ENCODE measurements around the gene SBF2. TPM values are rescaled to one million over a fixed set of nuclear protein-coding genes. Genes with fewer than 3 reads are reported as not detected.

Gene SBF2
- total RNA-seq, 4 donors from 2014 or later: 52.8 to 87.9 (median 62.4) TPM

- Histone ChIP-seq H3K36me3 (no peaks in the 10 kb centered on the region), H3K27ac (no peak overlapping the region), H3K27me3 (no peaks in the 10 kb centered on the region), H3K9me3 (no peaks in the 10 kb centered on the region), H3K4me1 (peaks cover 0 to 11% (median 0%) of the 10 kb centered on the region in 3 donors), H3K4me3 (no peak overlapping the region)
- 79 to 86% methylated on average over 2 of the region's 2 CpGs for whole genome bisulfite sequencing, 2 donors (ENCODE audit: low coverage in 1 of 2)
- TF ChIP-seq CTCF (IDR thresholded peaks at IDR 0.05) (no peak), POLR2A (IDR thresholded peaks at IDR 0.05) (no peak), EP300 (IDR thresholded peaks at IDR 0.05) (no peak), POLR2AphosphoS5 (IDR thresholded peaks at IDR 0.05) (no peak)
- no peak for ATAC-seq
These were observed 415.1 kb downstream of the SBF2 start for GRCh38 chr11:9878936-9879335.

GRCh38 chr11:9876331-9876730 lies 417.7 kb downstream of the SBF2 start:
- H3K4me1 ChIP-seq: peaks cover 0 to 11% (median 0%) of the 10 kb centered on the region in 3 donors
- ATAC-seq: no peak
- H3K36me3 ChIP-seq: peaks cover 0 to 7% of the 10 kb centered on the region in 2 donors
- H3K9me3 ChIP-seq: no peaks in the 10 kb centered on the region
- H3K27ac ChIP-seq: no peak overlapping the region
- no peaks in the 10 kb centered on the region for H3K27me3 ChIP-seq
- no peak overlapping the region for H3K4me3 ChIP-seq
- WGBS, 2 donors (ENCODE audit: low coverage in 1 of 2): 78 to 90% methylated on average over 5 of the region's 5 CpGs
- no peak for TF ChIP-seq EP300 (IDR thresholded peaks at IDR 0.05)
- no peak for TF ChIP-seq POLR2A (IDR thresholded peaks at IDR 0.05)
- TF ChIP-seq POLR2AphosphoS5 (IDR thresholded peaks at IDR 0.05): no peak
- TF ChIP-seq CTCF (IDR thresholded peaks at IDR 0.05): no peak

- ATAC-seq: no peak
- peaks cover 0 to 11% (median 0%) of the 10 kb centered on the region in 3 donors for H3K4me1 ChIP-seq
- peak overlapping the region in 1 of 4 donors; percentile 1 for H3K27ac ChIP-seq
- TF ChIP-seq EP300 (IDR thresholded peaks at IDR 0.05): no peak
- no peak for TF ChIP-seq POLR2AphosphoS5 (IDR thresholded peaks at IDR 0.05)
- H3K4me3 ChIP-seq: no peak overlapping the region
- 23% methylated on average over 6 of the region's 6 CpGs for WGBS, 2 donors (ENCODE audit: low coverage in 1 of 2)
- H3K36me3 ChIP-seq: peaks cover 0 to 7% of the 10 kb centered on the region in 2 donors
- no peaks in the 10 kb centered on the region for H3K27me3 ChIP-seq
- H3K9me3 ChIP-seq: no peaks in the 10 kb centered on the region
These were observed 418.2 kb downstream of the SBF2 start for GRCh38 chr11:9875862-9876261.

GRCh38 chr11:9875399-9875798 lies 418.6 kb downstream of the SBF2 start:
- no peak overlapping the region for H3K4me3 ChIP-seq
- peak overlapping the region in 1 of 4 donors; percentile 1 for H3K27ac ChIP-seq
- peaks cover 0 to 10% of the 10 kb centered on the region in 2 donors for H3K36me3 ChIP-seq
- no peak for ATAC-seq
- TF ChIP-seq POLR2A (IDR thresholded peaks at IDR 0.05) (no peak), CTCF (IDR thresholded peaks at IDR 0.05) (no peak), POLR2AphosphoS5 (IDR thresholded peaks at IDR 0.05) (no peak), EP300 (IDR thresholded peaks at IDR 0.05) (no peak)
- H3K27me3 ChIP-seq: no peaks in the 10 kb centered on the region
- peaks cover 0 to 11% (median 0%) of the 10 kb centered on the region in 3 donors for H3K4me1 ChIP-seq
- WGBS, 2 donors (ENCODE audit: low coverage in 1 of 2): 89 to 100% methylated on average over 1 of the region's 1 CpG
- no peaks in the 10 kb centered on the region for H3K9me3 ChIP-seq

- H3K4me3 ChIP-seq: no peak overlapping the region
- H3K4me1 ChIP-seq: peaks cover 0 to 11% (median 0%) of the 10 kb centered on the region in 3 donors
- H3K27ac ChIP-seq: no peak overlapping the region
- no peaks in the 10 kb centered on the region for H3K9me3 ChIP-seq
- peaks cover 0 to 13% of the 10 kb centered on the region in 2 donors for H3K36me3 ChIP-seq
- TF ChIP-seq CTCF (IDR thresholded peaks at IDR 0.05): no peak
- no peak for TF ChIP-seq EP300 (IDR thresholded peaks at IDR 0.05)
- no peak for TF ChIP-seq POLR2AphosphoS5 (IDR thresholded peaks at IDR 0.05)
- TF ChIP-seq POLR2A (IDR thresholded peaks at IDR 0.05): no peak
- no peaks in the 10 kb centered on the region for H3K27me3 ChIP-seq
- ATAC-seq: no peak
These were observed 419.6 kb downstream of the SBF2 start for GRCh38 chr11:9874466-9874865.

All from gastroesophageal sphincter (tissue), 4 donors.